GM12873 (cell line): ENCODE data around the gene COX4I2.

Experiments used
- CTCF ChIP-seq: IDR thresholded peaks from 2 replicates; pipeline ENCODE4 v1.5.1; 2012; ENCODE audit warnings: low read depth, mild to moderate bottlenecking, moderate library complexity, low read length, control low read depth; ENCODE audit not compliant: insufficient read depth; ENCODE audit errors: missing control alignments

Gene COX4I2

GRCh38 chr20:31680286-31681127 is 42.8 kb downstream of the COX4I2 start:
- no peak for TF ChIP-seq CTCF

DNA sequence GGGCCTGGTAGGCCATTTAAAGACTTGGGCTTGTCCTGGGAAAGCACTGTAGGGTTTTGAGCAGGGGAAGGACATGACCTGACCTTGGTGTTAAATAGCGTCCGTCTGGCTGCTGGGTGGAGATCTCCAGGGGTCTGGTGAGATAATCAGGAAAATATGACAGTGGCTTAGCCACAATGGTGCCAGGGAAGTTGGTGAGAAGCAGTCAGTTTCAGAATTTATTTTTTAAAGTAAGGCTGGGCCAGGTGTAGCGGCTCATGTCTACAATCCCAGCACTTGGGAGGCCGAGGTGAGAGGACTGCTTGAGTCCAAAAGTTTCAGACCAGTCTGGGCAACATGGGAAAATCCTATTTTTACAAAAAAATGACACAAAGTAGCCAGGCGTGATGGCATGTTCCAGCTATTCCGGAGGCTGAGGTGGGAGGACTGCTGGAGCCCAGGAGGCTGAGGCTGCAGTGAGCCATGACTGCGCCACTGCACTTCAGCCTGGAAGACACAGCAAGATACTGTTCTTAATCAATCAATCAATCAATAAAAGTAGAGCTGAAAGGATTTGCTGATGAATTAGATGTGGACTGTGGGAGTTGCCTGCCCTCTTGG is 43.5 kb downstream of the COX4I2 start:
- no peak for TF ChIP-seq CTCF

- no peak for TF ChIP-seq CTCF
Measured at GRCh38 chr20:31681769-31682168, 44.1 kb downstream of the COX4I2 start.

GRCh38 chr20:31682352-31682751 is 44.6 kb downstream of the COX4I2 start:
- no peak for TF ChIP-seq CTCF

DNA sequence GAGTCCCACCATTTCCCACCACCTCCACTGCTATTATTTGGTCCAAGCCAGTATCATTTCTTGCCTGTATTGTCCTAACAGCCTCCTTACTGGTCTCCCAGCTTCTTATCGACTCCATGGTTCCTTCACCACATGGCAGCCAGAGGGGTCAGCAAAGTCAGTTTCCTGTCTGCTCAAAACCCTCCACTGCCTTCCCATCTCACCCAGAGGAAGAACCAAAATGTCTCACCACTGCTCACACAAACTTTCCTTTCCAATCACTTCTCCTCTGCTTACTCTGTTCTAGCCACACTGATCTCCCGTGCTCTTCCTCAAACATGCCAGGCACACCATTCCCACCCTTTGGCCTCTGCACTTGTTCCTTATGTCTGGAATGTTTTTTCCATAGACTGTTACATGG is 45.2 kb downstream of the COX4I2 start:
- TF ChIP-seq CTCF: no peak

- TF ChIP-seq CTCF: no peak
Measured at GRCh38 chr20:31684153-31685015, 46.7 kb downstream of the COX4I2 start.
